ENCODE data around the gene ANXA2. TPM values are rescaled to one million over a fixed set of nuclear protein-coding genes. Genes with fewer than 3 reads are reported as not detected.

The ANXA2 gene
- total and polyA plus RNA-seq, 8 donors = 123 to 476 (median 260) TPM

DNA sequence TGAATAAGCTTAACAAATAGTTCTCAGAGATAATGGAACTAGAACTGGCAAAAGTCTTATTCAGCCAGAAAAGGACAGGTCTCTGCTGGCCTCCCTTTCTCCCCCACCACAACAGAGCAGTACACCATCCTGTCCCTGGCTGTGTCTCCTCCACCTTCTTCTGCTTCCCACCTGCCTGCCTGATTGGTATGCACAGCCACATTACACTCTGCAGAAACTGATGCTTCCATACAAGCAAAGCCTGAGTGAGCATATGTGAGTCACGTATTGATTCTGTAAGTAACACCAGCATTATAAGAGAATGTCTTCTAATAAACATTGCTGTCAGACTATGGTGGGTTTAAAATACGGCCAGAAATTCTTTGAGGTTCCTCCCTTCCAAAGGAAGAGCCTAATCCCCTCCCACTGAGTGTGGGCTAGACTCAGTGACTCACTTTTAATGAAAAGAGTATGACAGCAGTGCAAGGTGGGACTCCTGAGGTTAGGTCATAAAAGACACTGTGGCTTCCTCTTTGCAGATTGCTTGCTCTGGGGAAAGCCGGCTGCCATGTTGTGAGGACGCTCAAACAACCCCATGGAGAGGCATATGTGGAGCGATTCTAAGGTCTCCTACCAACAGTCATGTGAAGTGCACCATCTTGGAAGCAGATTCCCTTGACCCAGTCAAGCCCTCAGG, 44.4 kb downstream of the ANXA2 start:
- no peaks in the 10 kb centered on the region for H3K4me1 ChIP-seq
- no peak for DNase-seq
- 56 to 93% methylated on average over 5 of the region's 5 CpGs for WGBS, 2 donors
- ATAC-seq = no peak
- no peak for FAIRE-seq
- no peaks in the 10 kb centered on the region for H3K9me3 ChIP-seq
- no peak overlapping the region for H3K4me3 ChIP-seq
- intact Hi-C loops (cut with DNase I) = loop anchor here in 2 of 3 donors (10.0 kb wide), 2 partner anchors 71 to 91 kb away; no protein-coding TSS in a partner anchor
- no peaks in the 10 kb centered on the region for H3K27me3 ChIP-seq
- no peak overlapping the region for H3K27ac ChIP-seq
- TF ChIP-seq, protein P1, sequence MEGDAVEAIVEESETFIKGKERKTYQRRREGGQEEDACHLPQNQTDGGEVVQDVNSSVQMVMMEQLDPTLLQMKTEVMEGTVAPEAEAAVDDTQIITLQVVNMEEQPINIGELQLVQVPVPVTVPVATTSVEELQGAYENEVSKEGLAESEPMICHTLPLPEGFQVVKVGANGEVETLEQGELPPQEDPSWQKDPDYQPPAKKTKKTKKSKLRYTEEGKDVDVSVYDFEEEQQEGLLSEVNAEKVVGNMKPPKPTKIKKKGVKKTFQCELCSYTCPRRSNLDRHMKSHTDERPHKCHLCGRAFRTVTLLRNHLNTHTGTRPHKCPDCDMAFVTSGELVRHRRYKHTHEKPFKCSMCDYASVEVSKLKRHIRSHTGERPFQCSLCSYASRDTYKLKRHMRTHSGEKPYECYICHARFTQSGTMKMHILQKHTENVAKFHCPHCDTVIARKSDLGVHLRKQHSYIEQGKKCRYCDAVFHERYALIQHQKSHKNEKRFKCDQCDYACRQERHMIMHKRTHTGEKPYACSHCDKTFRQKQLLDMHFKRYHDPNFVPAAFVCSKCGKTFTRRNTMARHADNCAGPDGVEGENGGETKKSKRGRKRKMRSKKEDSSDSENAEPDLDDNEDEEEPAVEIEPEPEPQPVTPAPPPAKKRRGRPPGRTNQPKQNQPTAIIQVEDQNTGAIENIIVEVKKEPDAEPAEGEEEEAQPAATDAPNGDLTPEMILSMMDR (IDR thresholded peaks at IDR 0.05) = no peak
- peaks cover 0 to 67% (median 12%) of the 10 kb centered on the region in 3 donors for H3K36me3 ChIP-seq

DNA sequence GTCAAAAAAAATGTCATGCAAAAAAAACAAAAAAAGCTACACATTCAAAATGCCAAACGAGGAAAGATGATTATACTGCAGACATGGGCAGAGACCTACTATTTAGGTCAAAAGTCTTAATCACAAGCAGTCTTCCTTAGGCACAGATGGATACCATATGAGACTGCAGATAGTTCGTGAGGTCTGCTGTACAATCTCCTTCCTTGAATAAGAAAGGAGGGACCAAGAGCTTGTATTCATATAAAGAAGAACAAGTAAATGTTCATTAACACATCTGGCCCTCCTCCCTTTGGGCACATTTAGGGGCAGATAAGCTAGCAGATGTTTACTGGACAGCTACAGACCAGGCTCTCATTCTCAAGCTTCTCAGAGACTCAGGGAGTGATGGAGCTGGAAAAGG, 45.3 kb downstream of the ANXA2 start:
- no peaks in the 10 kb centered on the region for H3K9me3 ChIP-seq
- FAIRE-seq = no peak
- WGBS, 2 donors = 71 to 84% methylated on average over 2 of the region's 2 CpGs
- no peak overlapping the region for H3K27ac ChIP-seq
- TF ChIP-seq, protein P1 (IDR thresholded peaks at IDR 0.05) = no peak
- intact Hi-C loops (cut with DNase I) = loop anchor here in 2 of 3 donors (10.0 kb wide), 2 partner anchors 72 to 92 kb away; no protein-coding TSS in a partner anchor
- no peak for DNase-seq
- no peak overlapping the region for H3K4me3 ChIP-seq
- peaks cover 0 to 75% (median 20%) of the 10 kb centered on the region in 3 donors for H3K36me3 ChIP-seq
- no peak for ATAC-seq
- H3K27me3 ChIP-seq = no peaks in the 10 kb centered on the region
- no peaks in the 10 kb centered on the region for H3K4me1 ChIP-seq

DNA sequence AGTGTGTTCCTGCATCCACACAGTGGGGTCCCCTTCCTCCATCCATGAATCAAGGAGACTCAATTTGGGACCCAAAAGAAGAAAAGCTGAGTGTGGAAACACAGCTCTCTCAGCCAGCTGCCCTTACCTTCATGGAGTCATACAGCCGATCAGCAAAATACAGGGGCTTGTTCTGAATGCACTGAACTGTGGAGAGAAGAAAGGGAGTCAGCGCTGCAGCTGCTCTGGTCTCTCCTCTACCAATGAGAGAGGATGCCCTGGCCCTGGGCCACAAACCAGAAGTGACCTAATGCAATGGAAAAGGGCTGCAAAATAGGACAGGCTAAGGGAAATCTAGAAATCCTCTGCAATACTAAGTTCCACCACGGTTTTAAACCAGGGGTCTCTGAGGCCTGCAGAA, 46.7 kb downstream of the ANXA2 start:
- peak in 1 of 4 donors; percentile 23 for ATAC-seq
- H3K36me3 ChIP-seq = peaks cover 0 to 74% (median 29%) of the 10 kb centered on the region in 3 donors
- no peaks in the 10 kb centered on the region for H3K9me3 ChIP-seq
- no peak overlapping the region for H3K4me3 ChIP-seq
- DNase-seq = no peak
- H3K27me3 ChIP-seq = no peaks in the 10 kb centered on the region
- TF ChIP-seq, protein P1 (IDR thresholded peaks at IDR 0.05) = no peak
- no peak for FAIRE-seq
- no peaks in the 10 kb centered on the region for H3K4me1 ChIP-seq
- WGBS, 2 donors = 80 to 82% methylated on average over 3 of the region's 3 CpGs
- no peak overlapping the region for H3K27ac ChIP-seq
- intact Hi-C loops (cut with DNase I) = loop anchor here in 2 of 3 donors (10.0 kb wide), 2 partner anchors 74 to 94 kb away; no protein-coding TSS in a partner anchor

DNA sequence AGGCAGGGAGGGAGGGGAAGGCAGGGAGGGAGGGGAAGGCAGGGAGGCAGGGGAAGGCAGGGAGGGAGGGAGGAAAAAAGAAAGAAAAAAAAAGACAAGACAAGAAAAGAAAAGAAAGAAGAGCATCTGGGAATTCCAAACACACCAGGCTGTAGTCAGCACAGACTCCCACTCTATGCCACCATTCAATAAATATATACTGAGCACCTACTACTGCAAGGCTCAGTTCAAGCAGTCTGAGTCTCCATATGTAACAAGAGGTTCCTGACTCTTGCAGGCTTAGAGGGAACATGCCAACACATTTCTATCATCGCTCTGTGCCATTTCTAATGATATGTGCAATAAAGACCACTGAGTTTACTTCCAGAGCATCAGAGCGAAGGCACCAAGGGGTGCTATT, 47.7 kb downstream of the ANXA2 start:
- intact Hi-C loops (cut with DNase I) = loop anchor here in 2 of 3 donors (10.0 kb wide), 2 partner anchors 75 to 95 kb away; no protein-coding TSS in a partner anchor
- Histone ChIP-seq H3K27ac (no peak overlapping the region), H3K36me3 (peaks cover 0 to 69% (median 29%) of the 10 kb centered on the region in 3 donors), H3K9me3 (no peaks in the 10 kb centered on the region), H3K4me3 (no peak overlapping the region), H3K27me3 (no peaks in the 10 kb centered on the region), H3K4me1 (no peaks in the 10 kb centered on the region)
- ATAC-seq (no peak), FAIRE-seq (no peak), DNase-seq (no peak)
- WGBS, 2 donors = 95 to 100% methylated on average over 2 of the region's 2 CpGs
- TF ChIP-seq, protein P1 (IDR thresholded peaks at IDR 0.05) = no peak

DNA sequence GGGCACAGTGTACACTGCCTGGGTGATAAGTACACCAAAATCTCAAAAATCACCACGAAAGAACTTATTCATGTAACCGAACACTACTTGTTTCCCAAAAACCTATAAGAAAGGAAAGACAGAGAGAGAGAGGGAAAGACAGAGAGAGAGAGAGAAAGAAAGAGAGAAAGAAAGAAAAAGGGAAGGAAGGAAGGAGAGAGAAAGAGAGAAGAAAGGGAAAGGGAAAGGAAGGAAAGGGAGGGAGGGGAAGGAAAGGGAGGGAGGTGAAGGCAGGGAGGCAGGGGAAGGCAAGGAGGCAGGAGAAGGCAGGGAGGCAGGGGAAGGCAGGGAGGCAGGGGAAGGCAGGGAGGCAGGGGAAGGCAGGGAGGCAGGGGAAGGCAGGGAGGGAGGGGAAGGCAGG, 48.2 kb downstream of the ANXA2 start:
- intact Hi-C loops (cut with DNase I) = no loop called here
- no peak for DNase-seq
- no peaks in the 10 kb centered on the region for H3K27me3 ChIP-seq
- no peaks in the 10 kb centered on the region for H3K9me3 ChIP-seq
- 90 to 92% methylated on average over 2 of the region's 2 CpGs for WGBS, 2 donors
- TF ChIP-seq, protein P1 (IDR thresholded peaks at IDR 0.05) = no peak
- ATAC-seq = no peak
- no peaks in the 10 kb centered on the region for H3K4me1 ChIP-seq
- no peak for FAIRE-seq
- H3K4me3 ChIP-seq = no peak overlapping the region
- H3K27ac ChIP-seq = no peak overlapping the region
- H3K36me3 ChIP-seq = peaks cover 0 to 65% (median 29%) of the 10 kb centered on the region in 3 donors

All from pancreas (tissue), 10 donors.